OCI-LY7 (cell line): ENCODE data around the gene HSPB6.

Source experiments
- EZH2phosphoT487 ChIP-seq: fragments of 200-600 bp; sonication (generic); IDR thresholded peaks from 2 replicates; pipeline ENCODE4 v1.6.1; 2018; ENCODE audit warnings: low read depth, borderline replicate concordance, mild to moderate bottlenecking, mixed run types, antibody characterized with exemption, low read length, moderate library complexity, mixed read lengths
- TF ChIP-seq, protein P1 (sequence below): fragments of 200-600 bp; sonication (generic); conservative IDR thresholded peaks from 2 replicates; pipeline ENCODE4 v1.5.1; 2014; ENCODE audit warnings: mild to moderate bottlenecking, antibody characterized with exemption, low read length, moderate library complexity, mixed read lengths

- TF ChIP-seq, protein P1, sequence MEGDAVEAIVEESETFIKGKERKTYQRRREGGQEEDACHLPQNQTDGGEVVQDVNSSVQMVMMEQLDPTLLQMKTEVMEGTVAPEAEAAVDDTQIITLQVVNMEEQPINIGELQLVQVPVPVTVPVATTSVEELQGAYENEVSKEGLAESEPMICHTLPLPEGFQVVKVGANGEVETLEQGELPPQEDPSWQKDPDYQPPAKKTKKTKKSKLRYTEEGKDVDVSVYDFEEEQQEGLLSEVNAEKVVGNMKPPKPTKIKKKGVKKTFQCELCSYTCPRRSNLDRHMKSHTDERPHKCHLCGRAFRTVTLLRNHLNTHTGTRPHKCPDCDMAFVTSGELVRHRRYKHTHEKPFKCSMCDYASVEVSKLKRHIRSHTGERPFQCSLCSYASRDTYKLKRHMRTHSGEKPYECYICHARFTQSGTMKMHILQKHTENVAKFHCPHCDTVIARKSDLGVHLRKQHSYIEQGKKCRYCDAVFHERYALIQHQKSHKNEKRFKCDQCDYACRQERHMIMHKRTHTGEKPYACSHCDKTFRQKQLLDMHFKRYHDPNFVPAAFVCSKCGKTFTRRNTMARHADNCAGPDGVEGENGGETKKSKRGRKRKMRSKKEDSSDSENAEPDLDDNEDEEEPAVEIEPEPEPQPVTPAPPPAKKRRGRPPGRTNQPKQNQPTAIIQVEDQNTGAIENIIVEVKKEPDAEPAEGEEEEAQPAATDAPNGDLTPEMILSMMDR, result no peak
- TF ChIP-seq EZH2phosphoT487, result no peak
Observed at GRCh38 chr19:35755131-35755549, 1.7 kb downstream of the HSPB6 start.
